Activated CD4-positive, alpha-beta T cell treated with anti-CD3 and anti-CD28 coated beads for 4 hours (primary cell): ENCODE measurements around the gene UTP20.

Experiments used
- DNase-seq, 2 donors: peaks; one replicate each; pipeline ENCODE4 v3.0.0-alpha.2; 2020

The UTP20 gene

GRCh38 chr12:101280006-101280505, at the start of gene UTP20:
Gene UTP20 (plus strand): TSS chr12:101280105. CDS start chr12:101280283, 178 bp downstream.
- DNase-seq = peak; percentile 92 to 93

GRCh38 chr12:101230547-101230946, 49.4 kb upstream of the UTP20 start:
- DNase-seq = no peak

- DNase-seq = no peak
These were observed 48.3 kb upstream of the UTP20 start for GRCh38 chr12:101231636-101232035.

GRCh38 chr12:101235686-101236085, 44.2 kb upstream of the UTP20 start:
- DNase-seq = no peak

- DNase-seq = no peak
These were observed 41.6 kb upstream of the UTP20 start for GRCh38 chr12:101238306-101238705.

- DNase-seq = no peak
These were observed 41.0 kb upstream of the UTP20 start for GRCh38 chr12:101238800-101239329.

- DNase-seq = no peak
These were observed 36.8 kb upstream of the UTP20 start for GRCh38 chr12:101243074-101243473.

- no peak for DNase-seq
These were observed 36.3 kb upstream of the UTP20 start for GRCh38 chr12:101243616-101244015.

- DNase-seq = no peak
These were observed 23.6 kb upstream of the UTP20 start for GRCh38 chr12:101256266-101256665.

GRCh38 chr12:101257357-101257756, 22.5 kb upstream of the UTP20 start:
- DNase-seq = no peak

GRCh38 chr12:101267111-101267510, 12.8 kb upstream of the UTP20 start:
- no peak for DNase-seq

GRCh38 chr12:101276433-101276832, 3.5 kb upstream of the UTP20 start:
- DNase-seq = no peak

GRCh38 chr12:101277443-101277842, 2.5 kb upstream of the UTP20 start:
- DNase-seq = no peak

- DNase-seq = no peak
These were observed 7.5 kb downstream of the UTP20 start for GRCh38 chr12:101287357-101287756.

- DNase-seq = no peak
These were observed 17.8 kb downstream of the UTP20 start for GRCh38 chr12:101297661-101298060.

GRCh38 chr12:101298426-101298825, 18.5 kb downstream of the UTP20 start:
- no peak for DNase-seq

GRCh38 chr12:101299346-101299745, 19.4 kb downstream of the UTP20 start:
- no peak for DNase-seq

- DNase-seq = no peak
These were observed 20.0 kb downstream of the UTP20 start for GRCh38 chr12:101299931-101300330.

GRCh38 chr12:101302741-101303140, 22.8 kb downstream of the UTP20 start:
- no peak for DNase-seq

- DNase-seq = no peak
These were observed 25.4 kb downstream of the UTP20 start for GRCh38 chr12:101305226-101305779.

GRCh38 chr12:101305794-101306193, 25.9 kb downstream of the UTP20 start:
- no peak for DNase-seq

GRCh38 chr12:101322480-101322879, 42.6 kb downstream of the UTP20 start:
- no peak for DNase-seq

GRCh38 chr12:101323255-101323654, 43.4 kb downstream of the UTP20 start:
- no peak for DNase-seq

- DNase-seq = no peak
These were observed 45.7 kb downstream of the UTP20 start for GRCh38 chr12:101325590-101325989.

- no peak for DNase-seq
These were observed 47.1 kb downstream of the UTP20 start for GRCh38 chr12:101327051-101327450.
